NCI-H2196 treated with DMSO at 0.1 percent for 48 hours (cell line): ENCODE measurements around the gene CAPRIN1.
"Not testable (repeated sequence)": the region's sequence is repeated elsewhere in the genome, so short reads cannot be mapped to it uniquely, and the experiment has no call there.

Experiments
- DNase-seq: peaks from one replicate; lab custom pipeline; 2025; ENCODE audit not compliant: unreplicated experiment; lab: John Stamatoyannopoulos, UW

The CAPRIN1 gene

DNA sequence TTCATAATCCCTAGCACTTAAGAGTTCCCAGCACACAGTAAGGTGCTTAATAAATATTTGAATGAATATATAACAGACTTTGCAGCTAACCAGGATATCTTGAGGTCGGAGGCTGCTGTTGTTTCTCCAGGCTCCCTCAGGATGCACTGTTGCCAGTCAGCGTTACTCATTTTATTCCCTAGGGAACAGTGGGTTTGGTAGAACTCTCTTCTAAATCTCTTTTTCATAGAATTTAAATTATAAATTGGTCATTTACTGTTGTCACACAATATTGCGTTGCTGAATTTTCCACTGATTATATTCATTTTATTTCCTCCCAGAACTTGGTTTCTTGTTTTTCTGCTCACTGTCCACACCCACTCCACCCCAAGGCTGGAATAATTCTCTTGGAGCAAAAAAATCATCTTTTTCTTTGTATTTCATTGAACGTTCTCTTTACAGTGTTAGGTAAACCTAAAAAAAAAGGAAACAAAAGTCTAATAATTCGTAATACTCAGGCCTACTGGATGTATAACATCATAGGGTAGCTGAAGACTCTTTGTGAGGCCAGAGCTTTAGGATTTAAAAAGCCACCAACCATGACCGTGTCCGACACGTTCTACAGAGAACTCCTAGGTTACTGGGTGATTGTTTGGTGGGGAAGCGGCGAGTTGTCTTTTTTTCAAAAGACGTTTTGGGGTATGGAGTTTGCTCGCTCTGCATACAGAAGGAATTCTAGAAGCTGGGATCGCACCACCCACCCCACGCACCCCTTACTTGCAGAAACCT is 766 bp upstream of the CAPRIN1 start:
- DNase-seq, result no peak

DNA sequence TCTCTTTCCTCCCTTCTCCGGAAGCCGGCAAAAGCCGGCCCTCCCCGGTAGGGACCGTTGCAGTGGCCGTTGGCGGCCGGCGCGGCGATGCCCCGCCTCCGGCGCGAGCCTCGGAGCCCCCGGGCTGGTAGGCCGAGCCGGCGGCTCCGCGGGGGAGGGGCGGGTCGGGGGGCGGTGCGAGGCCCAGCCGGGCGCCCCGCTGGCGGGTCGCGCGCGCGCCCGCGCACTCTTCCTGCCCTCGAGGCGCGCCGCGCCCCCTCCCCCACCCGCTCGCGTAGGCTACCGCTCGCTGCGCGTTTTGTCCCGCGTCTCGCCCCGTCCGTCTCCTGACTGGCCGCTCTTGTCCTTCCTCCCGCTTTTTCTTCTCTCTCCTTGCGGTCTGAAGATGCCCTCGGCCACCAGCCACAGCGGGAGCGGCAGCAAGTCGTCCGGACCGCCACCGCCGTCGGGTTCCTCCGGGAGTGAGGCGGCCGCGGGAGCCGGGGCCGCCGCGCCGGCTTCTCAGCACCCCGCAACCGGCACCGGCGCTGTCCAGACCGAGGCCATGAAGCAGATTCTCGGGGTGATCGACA is 591 bp downstream of the CAPRIN1 start:
- DNase-seq, result peak; percentile 61

DNA sequence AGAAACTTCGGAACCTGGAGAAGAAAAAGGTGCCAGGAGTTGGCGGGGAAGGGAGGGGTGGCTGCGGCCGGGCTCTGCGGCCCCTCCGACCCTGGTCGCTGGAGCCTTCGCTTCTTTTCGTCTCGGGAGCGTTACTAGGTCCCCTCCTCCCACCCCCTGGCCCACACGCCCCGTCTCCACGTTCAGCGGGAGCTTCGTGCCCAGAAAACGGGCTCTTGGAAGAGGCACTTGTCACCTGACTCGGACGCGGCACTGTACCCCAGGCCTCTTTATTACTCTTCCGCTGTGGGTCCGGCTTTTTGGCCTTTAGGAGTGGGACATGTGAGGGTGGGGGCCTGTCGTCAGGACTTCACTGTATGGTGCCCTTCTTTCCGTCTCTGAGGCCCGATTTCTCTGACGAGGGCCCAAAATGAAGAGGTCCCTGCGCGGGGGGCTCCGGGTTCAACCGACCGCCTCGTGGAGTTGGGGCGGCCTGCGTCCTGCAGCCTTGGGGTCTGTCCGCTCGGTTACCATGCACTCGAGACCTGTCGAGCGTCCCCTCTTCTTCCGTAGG is 1.2 kb downstream of the CAPRIN1 start:
- no peak for DNase-seq

DNA sequence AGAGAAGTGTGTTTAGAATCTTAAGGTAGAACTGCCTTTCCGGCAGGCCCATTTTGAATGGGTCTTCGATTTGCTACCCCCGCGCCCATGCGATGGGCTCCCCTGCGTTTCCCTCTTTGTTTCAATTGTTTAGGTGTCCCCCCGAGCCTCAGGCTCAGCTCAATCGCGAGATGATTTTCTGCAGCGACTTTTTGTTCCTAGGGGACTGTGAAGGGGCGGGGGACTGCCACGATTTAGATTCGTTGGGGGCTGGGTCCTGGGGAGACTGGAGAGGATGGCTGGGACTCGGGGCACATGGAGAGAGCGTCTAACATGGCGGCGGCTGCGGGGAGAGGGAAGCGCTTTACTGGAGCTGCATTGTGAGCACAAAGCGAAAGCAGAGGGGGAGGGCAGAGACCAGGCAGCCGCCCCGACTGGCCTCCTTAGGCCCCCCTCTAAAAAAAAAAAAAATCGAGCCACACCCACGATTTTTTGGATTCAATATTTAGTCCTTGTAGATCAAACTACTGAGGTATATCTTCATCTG is 1.7 kb downstream of the CAPRIN1 start:
- peak; percentile 26 for DNase-seq

GRCh38 chr11:34054351-34054750 is 2.8 kb downstream of the CAPRIN1 start:
- DNase-seq, result not testable (repeated sequence)

- no peak for DNase-seq
Observed at GRCh38 chr11:34055218-34056000, 3.9 kb downstream of the CAPRIN1 start.

GRCh38 chr11:34056672-34057071 is 5.1 kb downstream of the CAPRIN1 start:
- DNase-seq, result no peak

DNA sequence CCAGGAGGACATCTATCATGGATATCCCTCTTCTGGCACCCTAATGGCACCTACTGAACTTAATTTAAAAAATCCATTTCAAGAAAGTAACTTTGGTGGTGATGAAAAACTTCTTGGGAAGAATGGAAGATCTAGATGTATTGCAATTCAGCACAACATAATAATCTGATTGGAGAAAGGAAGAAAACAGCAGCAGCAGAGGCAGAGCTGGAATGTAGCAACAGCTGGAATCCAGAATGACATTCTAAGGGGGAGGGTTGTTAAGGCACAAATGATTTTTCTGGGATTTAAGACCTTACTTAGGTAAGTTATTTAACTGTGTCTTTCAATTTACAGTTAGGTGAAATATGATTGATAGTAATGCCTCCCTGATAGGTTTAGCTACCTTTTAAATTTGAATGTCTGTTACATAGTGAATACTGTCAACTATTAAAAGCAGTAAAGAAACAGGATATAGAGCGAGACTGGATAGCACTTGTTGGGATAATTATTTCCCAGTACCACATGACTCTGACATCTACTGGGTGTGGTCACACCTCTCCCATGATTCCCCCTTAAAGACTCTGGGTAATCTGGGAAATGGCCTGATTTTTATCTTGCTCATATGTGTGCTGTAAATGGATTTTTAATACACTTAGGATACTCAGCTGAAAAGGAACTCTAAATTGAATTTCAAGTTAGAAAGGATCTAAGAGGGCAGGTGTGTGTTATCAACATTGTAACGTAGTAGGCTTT is 11.7 kb downstream of the CAPRIN1 start:
- no peak for DNase-seq

GRCh38 chr11:34064291-34064690 is 12.8 kb downstream of the CAPRIN1 start:
- no peak for DNase-seq

DNA sequence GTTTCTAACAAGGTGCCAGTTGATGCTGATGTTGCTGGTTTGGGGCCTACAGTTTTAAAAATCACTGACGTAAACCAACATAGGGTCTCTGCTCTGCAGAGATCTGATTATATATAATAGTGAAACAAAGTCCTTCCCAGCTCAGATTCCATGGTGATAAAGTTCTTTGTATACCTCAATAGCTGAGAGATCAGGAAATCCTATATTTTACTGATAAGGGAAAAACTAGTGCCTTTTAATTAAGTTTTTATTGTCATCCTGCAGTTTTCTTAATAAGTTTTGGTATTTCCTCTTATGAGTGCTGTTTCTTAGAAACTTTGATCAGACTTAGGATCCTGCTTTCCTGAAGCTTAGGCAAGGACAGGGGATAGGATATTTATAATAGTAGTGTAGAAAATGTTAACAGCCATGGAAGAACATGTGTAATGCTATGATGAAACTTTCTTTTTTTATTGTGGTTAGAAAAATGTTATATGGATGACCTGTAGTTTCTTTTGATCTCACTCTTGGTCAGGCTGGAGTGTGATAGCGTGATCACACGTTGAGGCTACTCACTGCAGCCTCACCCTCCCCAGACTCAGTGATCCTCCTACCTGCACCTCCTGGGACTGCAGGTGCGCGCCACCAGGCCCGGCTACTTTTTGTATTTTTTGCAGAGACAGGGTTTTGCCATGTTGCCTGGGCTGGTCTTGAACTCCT is 14.1 kb downstream of the CAPRIN1 start:
- DNase-seq, result no peak

- DNase-seq, result not testable (repeated sequence)
Observed at GRCh38 chr11:34066766-34067165, 15.2 kb downstream of the CAPRIN1 start.

DNA sequence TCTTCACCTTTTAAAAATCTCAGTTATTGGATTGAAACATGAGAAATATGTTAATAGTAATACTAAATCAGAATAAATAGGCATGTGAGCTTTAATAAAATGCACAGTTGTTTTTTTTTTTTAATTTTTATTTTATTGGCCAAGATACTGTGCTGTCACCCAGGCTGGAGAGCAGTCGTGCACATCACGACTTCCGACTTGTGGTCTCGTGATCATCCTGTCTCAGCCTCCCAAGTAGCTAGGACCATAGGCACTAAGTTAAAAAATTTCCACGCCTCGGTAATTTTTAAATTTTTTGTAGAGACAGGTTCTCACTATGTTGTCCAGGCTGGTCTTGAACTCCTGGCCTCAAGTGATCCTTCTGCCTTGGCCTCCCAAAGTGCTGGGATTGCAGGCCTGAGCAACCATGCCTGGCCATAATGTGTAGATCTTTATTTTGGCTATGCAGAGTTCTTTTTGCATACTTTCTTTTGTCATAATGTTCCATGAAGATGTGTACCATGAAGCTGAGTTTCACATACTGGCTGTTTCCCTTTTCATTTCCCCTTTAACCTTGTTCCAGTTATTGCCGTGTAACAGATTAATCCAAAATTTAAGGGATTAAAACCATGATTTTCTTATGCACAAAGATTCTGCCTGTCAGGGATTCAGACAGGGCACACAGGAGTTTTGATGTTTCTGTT is 16.0 kb downstream of the CAPRIN1 start:
- DNase-seq, result no peak

DNA sequence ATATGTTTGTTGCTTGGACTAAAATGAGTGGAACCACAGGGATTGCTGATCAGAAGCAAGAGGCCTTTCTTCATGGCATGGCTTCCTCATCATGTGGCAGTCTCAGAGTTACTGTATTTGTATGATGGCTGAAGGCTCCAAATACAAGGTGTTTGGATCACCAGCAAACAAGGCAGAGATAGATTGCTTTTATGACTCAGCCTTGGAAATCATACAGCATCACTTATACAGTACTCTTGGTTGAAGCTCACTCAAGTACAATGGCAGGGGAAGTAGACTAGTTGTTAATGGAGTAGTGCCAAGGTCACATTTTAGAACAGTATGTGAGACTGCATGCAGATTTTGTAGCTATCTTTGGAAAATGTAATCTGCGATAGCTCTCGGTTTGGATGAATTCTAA is 16.6 kb downstream of the CAPRIN1 start:
- no peak for DNase-seq

GRCh38 chr11:34071306-34071705 is 19.8 kb downstream of the CAPRIN1 start:
- not testable (repeated sequence) for DNase-seq

DNA sequence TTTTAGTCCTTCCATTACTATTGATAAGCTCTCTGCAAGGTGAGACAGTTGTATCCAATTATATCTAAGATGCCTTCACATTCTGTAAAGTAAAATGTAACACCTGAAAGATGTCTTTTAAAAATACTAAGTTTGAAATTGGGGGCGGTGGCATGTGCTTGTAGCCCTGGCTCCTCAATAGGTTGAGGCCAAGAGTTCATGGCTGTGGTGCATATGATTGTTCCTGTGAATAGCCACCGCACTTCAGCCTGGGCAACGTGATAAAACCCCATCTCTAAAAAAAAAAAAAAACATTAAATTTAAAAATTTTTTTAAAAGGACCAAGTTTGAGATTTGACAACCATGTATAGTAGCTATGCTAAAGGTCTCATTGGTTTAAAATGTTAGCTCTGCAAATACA is 20.5 kb downstream of the CAPRIN1 start:
- no peak for DNase-seq

DNA sequence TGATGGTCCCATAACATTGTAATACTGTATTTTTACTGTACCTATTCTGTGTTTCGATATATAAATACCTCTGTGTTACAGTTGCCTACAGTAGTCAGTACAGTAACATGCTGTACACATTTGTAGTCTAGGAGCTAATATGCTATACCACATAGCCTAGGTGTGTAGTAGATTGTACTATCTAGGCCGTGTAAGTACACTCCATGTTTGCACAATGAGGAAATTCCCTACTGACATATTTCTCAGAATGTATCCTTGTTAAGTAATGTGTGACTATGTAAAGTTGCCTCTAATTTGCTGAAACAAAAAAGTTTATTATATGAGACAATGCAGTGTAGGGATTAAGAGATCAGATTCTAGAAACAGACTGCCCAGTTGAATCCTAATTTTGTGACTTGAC is 21.3 kb downstream of the CAPRIN1 start:
- no peak for DNase-seq

DNA sequence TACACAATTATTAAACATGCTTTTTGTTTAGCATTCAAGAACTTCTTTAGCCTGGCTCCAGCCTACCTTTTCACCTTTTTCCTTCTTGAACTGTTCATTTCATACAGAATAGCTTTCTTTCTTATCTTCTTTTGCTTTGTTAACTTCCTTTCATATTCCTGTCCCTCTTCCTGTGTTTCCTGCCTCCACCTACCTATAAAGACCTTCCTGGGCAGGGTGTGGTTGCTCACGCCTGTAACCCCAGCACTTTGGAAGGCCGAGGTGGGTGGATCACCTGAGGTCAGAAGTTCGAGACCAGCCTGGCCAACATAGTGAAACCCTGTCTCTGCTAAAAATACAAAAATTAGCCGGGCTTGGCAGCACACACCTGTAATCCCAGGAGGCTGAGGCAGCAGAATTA is 22.9 kb downstream of the CAPRIN1 start:
- DNase-seq, result no peak

DNA sequence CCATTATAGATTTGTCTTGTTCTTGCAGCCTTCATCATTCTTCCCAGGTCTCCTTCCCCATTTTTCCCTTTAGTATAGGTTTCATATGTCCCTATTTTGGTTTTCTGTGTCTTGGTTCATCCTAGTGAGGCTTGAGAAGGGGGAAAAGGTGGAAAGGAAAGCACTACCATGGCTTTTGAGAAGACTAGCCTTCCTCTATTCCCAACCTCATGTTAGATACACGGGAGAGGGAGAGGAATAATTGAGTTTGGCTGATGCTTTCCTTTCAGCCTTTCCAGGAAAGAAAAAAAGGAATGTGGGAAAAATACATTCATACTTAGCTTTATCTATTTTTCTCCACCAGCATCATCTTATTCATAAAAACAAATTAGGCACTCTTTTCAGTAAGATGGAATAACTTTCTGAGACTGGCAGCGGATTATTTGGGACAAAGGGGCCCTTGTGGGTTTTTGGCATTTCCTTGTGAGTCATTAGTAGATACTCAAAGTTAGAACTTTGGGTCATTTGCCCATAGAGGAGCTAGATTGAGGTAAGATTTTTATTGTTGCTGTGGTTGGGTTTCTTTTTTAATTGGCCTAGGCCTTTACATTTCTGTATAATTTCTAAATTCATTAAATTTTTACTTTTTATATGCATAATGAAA is 23.8 kb downstream of the CAPRIN1 start:
- no peak for DNase-seq

DNA sequence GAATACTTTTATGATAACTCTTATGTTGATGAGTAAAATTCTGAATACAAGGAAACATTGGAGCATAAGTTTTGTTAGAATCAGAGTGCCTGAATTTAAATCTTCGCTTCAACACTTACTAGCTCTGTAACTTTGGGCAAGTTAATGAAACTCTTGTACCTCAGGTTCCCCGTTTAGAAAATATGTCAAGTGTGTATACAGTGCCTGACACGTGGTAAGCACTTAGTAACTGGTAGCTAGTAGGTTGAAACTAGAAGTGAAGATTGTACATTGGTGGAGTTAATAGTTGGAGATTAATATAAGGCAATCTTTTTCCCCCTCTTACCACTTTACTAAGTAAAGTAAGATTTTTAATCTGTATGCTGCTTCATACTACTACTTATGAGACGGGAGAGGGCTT is 29.1 kb downstream of the CAPRIN1 start:
- DNase-seq, result no peak
